ENCODE measurements around the gene NTMT1.
A peak's percentile ranks its signal among the peaks of the same experiment; 100 is the strongest.
"Not testable (repeated sequence)": the region's sequence is repeated elsewhere in the genome, so short reads cannot be mapped to it uniquely, and the experiment has no call there.

The NTMT1 gene, protein sequence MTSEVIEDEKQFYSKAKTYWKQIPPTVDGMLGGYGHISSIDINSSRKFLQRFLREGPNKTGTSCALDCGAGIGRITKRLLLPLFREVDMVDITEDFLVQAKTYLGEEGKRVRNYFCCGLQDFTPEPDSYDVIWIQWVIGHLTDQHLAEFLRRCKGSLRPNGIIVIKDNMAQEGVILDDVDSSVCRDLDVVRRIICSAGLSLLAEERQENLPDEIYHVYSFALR

DNA sequence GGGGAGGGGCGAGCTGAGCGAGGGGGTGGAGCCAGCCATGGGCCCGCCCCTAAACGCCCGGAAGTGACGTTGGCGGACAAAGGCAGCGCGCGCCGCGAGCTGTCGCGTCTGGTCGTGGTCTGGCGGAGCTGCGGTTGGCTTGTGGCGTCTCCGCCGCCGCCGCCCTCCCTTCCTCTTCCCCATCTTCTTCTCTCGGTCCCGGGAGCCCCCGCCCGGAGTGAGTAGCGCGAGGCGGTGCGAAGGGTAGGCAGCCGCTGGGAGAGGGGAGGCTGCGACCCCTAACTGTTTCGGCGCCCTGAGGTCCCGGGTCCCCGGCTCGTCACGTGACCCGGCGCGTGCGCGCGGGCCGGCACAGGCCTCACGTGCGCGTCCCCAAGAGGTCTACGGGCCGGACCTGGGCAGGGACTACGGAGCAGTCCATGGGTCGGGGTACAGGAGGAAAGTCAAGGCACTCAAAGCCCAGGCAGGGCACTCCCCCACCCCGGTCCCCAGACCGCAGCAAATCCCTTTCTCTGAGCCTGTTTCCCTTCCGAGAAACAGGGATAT, at the start of gene NTMT1:
TSS of gene NTMT1 (plus strand) at position 85 of the 546 bp plus-strand sequence. CDS start 6,541 bp downstream, outside the sequence.
- DNase-seq (ENCODE audit: low spot score), result peak; percentile 91

GRCh38 chr9:129576546-129577543, 49.1 kb upstream of the NTMT1 start:
- DNase-seq (ENCODE audit: low spot score), result no peak

GRCh38 chr9:129579294-129579693, 46.7 kb upstream of the NTMT1 start:
- DNase-seq (ENCODE audit: low spot score), result no peak

DNA sequence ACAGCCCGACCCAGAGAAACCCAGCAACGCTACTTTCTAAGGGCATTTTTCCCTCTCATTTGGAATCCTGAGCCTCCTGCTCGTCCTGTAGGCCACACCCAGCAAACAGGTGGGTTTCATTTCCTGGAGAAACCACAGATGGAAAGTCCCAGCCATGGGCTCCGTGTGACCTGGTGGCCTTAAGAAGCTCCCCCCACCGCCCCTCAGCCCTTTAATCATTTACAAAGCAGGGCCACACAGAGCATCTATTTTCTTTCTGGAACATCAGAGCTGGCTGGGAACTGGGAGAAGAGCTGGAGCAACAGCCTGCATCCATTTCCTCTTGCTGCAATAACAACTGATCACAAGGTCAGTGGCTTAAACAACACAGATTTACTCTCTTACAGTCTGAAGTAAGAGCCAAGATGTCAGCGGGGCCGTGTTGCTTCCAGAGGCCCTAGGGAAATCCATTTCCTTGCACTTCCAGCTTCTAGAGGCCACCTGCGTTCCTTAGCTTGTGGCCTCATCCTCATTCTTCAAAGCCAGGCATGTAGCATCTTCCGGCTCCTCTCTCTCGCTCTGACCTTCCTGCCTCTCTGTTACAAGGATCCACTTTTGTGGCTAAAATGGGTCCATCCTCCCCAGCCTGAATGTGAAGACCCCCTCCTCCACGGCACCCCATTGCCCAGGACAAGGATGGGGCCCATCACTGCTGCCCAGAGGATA, 45.6 kb upstream of the NTMT1 start:
- no peak for DNase-seq (ENCODE audit: low spot score)

DNA sequence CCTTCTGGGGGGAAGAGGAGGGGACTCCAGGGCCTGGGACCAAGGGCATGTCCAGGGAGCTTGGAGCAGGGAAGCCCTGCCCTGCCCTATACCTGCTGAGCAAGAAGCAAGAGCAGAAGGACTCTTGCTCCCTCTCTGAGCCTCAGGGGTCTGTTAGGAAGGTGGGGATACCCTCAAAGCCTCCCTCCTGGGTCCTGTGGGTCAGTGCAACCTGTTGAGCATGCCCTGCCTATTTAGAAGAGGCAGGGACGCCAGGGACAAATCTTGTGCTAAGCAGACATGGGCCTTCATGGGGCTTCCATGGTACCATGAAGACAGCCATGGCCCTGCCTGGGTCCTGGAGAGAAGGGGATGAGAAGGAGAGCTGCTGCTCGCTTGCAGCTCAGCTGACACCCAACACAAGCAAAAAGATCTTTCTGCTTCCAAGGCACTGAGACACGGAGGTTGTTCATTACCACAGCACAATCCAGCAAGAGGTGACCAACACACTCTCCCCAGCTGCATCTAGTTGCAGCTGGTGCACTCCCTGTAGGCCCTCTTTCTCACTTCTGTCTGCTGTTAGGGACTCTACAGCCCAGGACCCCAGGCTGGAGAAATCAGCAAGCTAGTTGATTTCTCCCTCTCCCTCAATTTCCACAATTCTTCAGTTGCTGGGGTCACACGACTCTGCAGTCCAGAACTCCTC, 44.3 kb upstream of the NTMT1 start:
- no peak for DNase-seq (ENCODE audit: low spot score)

- DNase-seq (ENCODE audit: low spot score), result no peak
Measured at GRCh38 chr9:129582855-129583254, 43.1 kb upstream of the NTMT1 start.

DNA sequence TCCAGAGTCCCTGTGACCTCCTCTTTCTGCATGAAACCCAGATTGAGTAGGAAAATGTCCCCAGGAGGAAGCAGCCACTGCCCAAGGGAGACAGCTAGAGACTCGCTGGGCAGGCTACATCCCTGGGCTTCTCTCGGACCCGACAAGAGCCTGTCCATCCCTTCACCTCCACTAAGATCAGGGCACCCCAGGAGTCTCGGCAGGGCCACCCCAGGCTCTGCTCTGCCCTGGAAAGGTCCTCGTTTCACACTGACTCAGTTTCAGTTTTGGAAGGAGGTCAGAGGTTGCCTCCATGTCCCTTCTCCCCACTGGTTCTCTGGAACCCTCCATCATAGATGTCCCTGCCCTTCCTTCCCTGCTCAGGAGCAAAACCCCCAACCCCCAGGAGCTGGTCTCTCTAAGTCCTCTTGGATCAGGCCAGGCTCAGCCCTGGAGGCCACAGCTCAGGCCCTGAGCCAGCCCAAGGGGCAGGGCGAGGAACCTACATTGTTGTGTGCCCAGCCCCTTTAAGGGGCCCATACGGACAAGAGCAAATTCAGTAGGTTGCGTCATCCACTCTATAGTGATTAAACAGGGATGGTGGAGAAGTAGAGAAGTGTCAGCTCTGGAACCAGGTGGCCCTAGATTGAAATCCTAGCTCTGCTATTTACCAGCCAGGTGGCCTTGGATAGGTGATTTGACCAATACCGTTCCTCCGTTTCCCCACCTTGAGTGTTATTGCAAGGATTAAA, 42.5 kb upstream of the NTMT1 start:
- DNase-seq (ENCODE audit: low spot score), result no peak

DNA sequence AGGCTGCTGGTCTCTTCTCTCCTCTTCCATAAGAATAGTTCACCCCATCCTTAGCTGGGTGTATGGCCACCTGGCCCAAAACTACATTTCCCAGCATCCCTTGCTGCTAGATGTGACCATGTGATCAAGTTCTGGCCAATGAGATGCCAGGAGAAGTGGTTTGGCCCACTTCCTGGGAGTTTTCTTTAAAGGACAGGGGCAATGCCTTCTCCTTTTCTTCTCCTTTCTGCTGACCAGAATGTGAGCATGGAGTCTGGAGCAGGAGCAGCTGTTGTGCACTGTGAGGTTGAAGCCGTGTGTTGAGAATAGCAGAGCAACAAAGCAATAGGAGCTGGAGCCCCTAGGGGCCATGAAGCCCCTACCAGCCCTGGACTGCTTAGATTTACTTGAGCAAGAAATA, 41.8 kb upstream of the NTMT1 start:
- DNase-seq (ENCODE audit: low spot score), result peak; percentile 93

DNA sequence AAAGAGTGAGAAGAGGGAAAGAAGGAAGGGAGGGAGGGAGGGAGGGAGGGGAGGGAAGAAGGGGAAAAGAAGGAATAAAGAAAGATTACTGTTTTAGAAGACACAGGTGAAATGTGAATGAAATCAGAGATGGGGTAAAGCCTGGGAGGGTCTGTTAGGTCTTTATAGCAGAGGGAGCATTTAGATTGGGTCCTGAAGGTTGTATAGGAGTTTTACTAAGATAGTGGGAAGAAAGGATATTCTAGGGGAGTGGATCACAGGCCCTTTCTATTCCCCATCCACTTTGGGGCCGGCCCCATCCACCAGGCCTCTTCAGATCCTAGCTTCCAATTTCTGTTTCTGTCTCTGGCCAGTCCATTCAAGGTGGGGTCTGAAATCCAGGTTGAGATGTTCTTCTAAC, 40.6 kb upstream of the NTMT1 start:
- no peak for DNase-seq (ENCODE audit: low spot score)

DNA sequence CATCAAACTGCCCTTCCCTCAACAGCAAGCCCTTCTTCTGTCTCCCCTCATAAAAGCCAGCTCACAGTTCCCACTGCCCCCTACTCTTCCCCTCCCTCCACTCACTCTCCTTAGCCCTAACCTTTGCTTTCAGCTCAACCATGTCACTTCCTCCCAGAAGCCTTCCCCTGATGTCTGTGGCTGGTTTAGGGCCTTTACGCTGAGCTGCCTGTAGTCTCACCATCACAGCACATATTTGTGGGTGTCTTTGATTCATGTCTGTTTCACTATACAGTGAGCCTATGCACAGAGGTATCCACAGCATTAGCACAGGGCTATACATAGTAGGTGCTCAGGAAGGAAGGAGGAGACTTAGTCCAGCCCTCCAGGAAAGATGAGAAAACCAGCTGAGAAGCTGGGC, 39.7 kb upstream of the NTMT1 start:
- DNase-seq (ENCODE audit: low spot score), result no peak

- DNase-seq (ENCODE audit: low spot score), result no peak
Measured at GRCh38 chr9:129586685-129587084, 39.3 kb upstream of the NTMT1 start.

GRCh38 chr9:129587487-129588262, 38.3 kb upstream of the NTMT1 start:
- no peak for DNase-seq (ENCODE audit: low spot score)

GRCh38 chr9:129590466-129590865, 35.5 kb upstream of the NTMT1 start:
- no peak for DNase-seq (ENCODE audit: low spot score)

DNA sequence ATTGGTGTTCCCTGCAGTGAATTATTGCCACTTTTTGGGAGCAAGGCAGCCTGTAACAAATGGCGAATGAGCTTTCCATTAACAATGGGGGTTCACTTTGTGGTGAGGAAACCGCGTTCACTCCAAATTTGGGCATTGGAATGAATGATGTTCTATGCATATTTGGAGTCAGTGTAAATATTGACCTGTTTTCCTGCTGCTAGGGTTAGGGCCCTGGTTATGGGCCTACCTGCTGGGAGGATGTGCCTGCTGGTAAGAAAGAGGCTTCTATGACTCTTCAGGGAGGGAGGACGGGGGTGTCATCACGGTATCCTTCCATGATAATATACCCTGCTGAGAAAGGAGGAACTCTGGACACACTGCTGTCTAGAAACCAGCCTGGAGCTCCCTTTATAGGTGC, 34.0 kb upstream of the NTMT1 start:
- DNase-seq (ENCODE audit: low spot score), result no peak

DNA sequence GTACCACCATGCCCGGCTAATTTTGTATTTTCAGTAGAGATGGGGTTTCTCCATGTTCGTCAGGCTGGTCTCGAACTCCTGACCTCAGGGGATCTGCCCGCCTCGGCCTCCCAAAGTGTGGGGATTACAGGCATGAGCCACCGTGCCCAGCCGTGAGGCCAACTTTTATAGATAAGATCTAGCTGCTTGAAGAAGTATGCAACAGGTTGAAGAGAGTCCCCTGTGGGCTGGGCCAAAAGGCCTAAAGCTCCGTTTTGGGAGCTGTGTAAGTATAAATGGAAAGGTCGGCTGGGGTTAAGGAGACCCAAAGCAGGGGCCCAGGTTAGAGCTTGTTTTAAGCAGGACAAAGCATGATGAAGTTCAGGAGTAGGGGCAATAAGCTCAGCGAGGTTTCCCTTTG, 33.2 kb upstream of the NTMT1 start:
- not testable (repeated sequence) for DNase-seq (ENCODE audit: low spot score)

GRCh38 chr9:129594632-129595031, 31.3 kb upstream of the NTMT1 start:
- DNase-seq (ENCODE audit: low spot score), result no peak

GRCh38 chr9:129595311-129595741, 30.6 kb upstream of the NTMT1 start:
- no peak for DNase-seq (ENCODE audit: low spot score)

GRCh38 chr9:129595903-129596540, 29.9 kb upstream of the NTMT1 start:
- DNase-seq (ENCODE audit: low spot score), result no peak

DNA sequence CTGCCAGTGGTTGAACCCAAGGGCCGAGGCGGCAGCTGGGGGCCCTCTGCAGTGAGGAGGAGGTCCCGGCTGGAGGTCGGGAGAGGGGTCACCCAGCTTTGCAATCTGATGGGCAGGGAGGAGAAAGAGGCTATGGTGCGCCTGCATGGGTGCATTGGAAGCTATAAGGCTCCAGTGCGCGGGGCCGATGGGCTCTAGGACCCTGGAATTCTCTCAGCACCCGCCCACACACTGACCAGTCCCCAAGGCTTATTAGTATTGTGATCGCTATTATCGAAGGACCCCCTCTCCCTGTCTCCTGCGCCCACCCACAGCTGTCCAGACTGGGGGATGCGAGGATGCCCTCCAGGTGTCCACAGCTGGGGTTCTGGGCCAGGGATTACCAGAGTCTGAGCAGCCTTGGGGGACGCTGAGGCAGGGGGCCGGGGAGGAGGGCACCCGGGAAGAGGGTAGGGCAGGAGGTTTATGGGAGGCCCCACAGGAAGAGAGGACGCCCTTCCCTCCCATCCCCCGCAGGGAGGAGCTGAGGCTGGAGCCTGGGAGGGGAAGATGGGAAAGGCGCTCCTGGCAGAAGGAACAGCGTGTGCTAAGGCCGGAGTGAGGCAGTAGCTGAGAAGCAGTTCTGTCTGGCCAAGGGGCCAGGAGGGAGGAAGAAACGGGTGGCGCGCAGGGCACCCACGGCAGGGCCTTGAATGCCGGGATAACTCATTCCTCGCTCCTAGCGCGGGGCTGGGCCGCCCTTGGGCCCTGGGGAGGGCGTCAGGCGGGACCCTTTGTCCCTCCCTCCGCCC, 29.2 kb upstream of the NTMT1 start:
- DNase-seq (ENCODE audit: low spot score), result no peak
